Fibroblast of mammary gland (primary cell): Measurements from ENCODE around the gene RFESD.

Source experiments
- DNase-seq: peaks from one replicate; pipeline ENCODE4 v3.0.0-alpha.2; 2010; ENCODE audit warnings: low read depth
- H3K4me3 ChIP-seq: 2 replicates; pipeline ENCODE4 v1.5.1; 2011; ENCODE audit warnings: low read depth, mild to moderate bottlenecking, low read length, moderate library complexity; ENCODE audit not compliant: control insufficient read depth
- TF ChIP-seq, protein P1 (sequence below): conservative IDR thresholded peaks from 2 replicates; pipeline ENCODE4 v1.5.1; 2011; ENCODE audit warnings: low read depth, low read length, inconsistent platforms; ENCODE audit not compliant: control insufficient read depth, insufficient read depth

The RFESD gene

DNA sequence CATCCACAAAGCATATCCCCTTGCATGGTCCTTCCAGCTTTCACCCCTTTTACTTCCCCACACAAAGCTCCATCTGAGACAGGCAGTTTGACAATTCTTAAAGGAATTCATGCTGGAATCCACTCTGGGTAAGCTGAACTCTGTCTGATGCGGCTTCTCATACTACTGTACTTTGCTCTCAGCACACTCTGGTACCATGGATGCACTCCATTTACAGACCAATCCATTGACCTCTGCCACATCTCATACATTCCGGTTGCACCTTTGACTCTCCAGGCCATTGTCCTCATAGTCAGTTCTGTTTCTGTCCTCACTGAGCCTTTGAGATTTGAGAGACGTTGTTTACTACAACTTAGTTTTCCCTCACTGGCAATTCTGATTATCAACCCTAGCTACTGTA, 24.0 kb downstream of the RFESD start:
- TF ChIP-seq, protein P1, sequence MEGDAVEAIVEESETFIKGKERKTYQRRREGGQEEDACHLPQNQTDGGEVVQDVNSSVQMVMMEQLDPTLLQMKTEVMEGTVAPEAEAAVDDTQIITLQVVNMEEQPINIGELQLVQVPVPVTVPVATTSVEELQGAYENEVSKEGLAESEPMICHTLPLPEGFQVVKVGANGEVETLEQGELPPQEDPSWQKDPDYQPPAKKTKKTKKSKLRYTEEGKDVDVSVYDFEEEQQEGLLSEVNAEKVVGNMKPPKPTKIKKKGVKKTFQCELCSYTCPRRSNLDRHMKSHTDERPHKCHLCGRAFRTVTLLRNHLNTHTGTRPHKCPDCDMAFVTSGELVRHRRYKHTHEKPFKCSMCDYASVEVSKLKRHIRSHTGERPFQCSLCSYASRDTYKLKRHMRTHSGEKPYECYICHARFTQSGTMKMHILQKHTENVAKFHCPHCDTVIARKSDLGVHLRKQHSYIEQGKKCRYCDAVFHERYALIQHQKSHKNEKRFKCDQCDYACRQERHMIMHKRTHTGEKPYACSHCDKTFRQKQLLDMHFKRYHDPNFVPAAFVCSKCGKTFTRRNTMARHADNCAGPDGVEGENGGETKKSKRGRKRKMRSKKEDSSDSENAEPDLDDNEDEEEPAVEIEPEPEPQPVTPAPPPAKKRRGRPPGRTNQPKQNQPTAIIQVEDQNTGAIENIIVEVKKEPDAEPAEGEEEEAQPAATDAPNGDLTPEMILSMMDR, result no peak
- no peak overlapping the region for H3K4me3 ChIP-seq
- DNase-seq, result no peak

DNA sequence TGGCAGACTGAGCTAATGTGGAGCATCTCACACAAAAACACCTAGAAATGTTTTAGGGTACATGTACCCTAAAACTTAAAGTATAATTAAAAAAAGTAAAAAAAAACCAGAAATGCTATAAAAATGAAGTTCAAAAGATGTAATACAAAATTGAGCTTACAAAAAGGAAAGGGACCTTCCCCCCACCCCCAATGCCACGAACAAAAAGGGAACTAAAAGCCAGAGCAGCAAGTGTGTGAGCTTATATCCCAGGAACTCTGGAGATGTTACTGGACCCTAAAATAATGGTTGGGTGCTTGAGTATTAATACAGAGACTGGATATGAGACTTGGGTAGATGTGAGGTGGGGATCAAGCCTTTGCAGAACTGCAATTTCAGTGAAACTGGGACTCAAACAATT, 25.2 kb downstream of the RFESD start:
- DNase-seq, result no peak
- no peak overlapping the region for H3K4me3 ChIP-seq
- TF ChIP-seq, protein P1, result no peak

DNA sequence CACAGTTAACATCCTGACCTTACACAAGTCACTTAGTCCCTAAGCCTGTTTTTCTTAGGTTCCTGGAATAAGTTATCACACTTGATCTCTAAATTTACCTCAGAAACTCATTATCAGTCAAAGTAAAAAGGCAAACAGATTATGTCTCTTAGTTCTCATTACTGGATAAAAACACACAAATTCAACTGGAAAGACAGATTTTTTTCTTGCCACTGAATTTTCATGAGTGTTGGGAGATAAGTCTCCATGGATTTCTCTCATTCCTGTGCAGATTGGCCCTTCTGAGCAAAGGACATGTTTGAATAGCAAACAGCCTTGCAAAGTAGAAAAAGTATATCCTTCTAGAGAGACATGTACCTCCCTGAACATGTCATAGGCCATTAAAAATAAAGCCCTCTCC, 26.1 kb downstream of the RFESD start:
- TF ChIP-seq, protein P1, result no peak
- no peak for DNase-seq
- H3K4me3 ChIP-seq, result no peak overlapping the region

DNA sequence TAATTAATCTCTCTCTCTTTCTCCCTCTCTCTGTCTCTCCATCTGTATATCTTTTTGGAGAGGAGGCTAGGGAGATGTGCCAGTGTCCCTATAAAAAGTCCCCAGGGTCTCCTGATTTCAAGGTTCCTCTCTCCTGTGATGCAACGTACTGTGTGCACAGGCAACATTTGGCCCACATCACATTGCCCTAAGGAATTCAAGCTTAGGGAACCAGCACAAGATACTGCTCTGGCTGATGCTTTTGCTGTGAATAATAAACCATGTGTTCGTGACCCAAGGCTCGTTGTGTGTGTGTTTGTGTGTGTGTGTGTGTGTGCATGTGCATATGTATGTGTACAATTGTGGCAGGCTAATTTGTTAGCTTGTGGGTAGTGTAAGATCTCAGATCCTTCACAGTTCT, 26.5 kb downstream of the RFESD start:
- H3K4me3 ChIP-seq, result no peak overlapping the region
- peak; percentile 32 for DNase-seq
- TF ChIP-seq, protein P1, result no peak

DNA sequence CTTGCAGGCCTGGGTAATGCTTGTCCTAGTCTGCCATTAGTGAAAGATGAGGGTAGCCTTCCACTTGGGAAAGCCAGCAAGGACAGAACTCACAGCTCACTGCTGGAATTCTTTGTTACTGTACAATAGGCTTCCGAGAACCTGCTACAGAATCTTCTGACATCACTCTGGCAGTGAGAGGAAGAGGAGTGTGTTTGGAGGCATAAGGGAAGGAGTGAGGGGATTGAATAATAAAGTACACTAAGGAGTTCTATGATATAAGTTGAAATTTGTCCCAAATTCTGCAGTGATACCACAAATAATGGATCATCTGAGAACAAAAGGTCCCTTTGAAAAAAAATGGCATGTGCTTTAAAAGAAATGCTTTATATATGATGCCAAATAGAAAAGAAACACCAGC, 36.3 kb downstream of the RFESD start, which contains the start of gene SPATA9:
Gene SPATA9, minus strand, starts transcription at position 101 of the 400 bp plus-strand sequence. CDS start 137 bp downstream, outside the sequence.
- DNase-seq, result no peak
- TF ChIP-seq, protein P1, result no peak
- no peak within 1 kb of the TSS for H3K4me3 ChIP-seq

DNA sequence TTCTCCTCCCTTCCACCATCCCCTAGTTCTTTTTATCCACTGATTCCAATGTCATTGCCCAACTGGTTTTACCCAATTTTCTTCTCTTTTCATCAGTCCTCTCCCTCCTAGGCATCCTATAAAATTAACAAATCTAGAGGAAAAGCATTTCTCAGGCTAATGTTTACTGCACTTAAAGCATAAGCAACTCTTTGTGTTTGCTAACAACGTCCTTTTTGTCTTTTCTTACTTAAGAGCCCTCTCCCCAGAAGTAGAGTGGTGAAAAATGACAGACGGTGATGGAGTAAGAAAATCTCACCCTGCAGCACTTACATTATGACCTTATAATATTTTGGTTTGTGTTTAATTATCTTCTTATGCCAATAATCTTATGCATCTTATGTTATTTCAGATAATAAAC, 37.8 kb downstream of the RFESD start:
- TF ChIP-seq, protein P1, result no peak
- DNase-seq, result no peak
- no peak overlapping the region for H3K4me3 ChIP-seq

DNA sequence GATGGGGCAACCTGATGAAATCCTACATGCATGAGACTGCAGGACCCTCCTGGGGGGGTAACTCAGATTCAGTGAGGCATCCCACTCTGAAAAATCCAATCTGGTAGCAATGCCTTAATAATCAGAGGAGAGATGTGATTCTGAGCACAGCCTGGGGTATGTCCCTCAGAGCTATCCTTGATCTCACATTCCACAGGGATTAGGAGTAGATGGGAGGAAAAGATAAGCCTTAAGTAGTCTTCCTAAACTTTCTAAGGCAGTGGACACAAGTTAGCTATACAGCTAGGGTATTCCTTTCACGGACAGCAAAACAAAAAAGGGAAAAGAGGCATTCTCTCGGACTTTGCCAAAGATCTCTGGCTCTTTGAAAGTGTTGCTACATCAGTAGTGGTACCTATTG, 40.1 kb downstream of the RFESD start:
- DNase-seq, result no peak
- TF ChIP-seq, protein P1, result no peak
- no peak overlapping the region for H3K4me3 ChIP-seq
